Brain microvascular endothelial cell (primary cell): Measurements from ENCODE around the gene EPAS1.

ENCODE experiments used
- DNase-seq: peaks from one replicate; pipeline ENCODE4 v3.0.0-alpha.2; 2020
- H3K27ac ChIP-seq: fragments of 250-450 bp; sonication (Bioruptor Pico); 2 replicates; pipeline ENCODE4 v1.5.1; 2020; ENCODE audit warnings: mild to moderate bottlenecking, moderate library complexity
- H3K27me3 ChIP-seq: fragments of 250-450 bp; sonication (Bioruptor Pico); replicated peaks from 2 replicates; pipeline ENCODE4 v1.5.1; 2020; ENCODE audit warnings: mild to moderate bottlenecking
- H3K36me3 ChIP-seq: fragments of 250-450 bp; sonication (Bioruptor Pico); replicated peaks from 2 replicates; pipeline ENCODE4 v1.5.1; 2020; ENCODE audit warnings: mild to moderate bottlenecking
- H3K4me3 ChIP-seq: 2 replicates; pipeline ENCODE4 v1.5.1; 2011; ENCODE audit warnings: low read depth, mild to moderate bottlenecking, control low read depth, low read length, moderate library complexity
- in situ Hi-C: cut with HindIII; loops from 2 replicates; pipeline ENCODE4 v1.10.0; 2017; ENCODE audit warnings: low sequenced_read_pairs, low pct_ligation_motif_present
- TF ChIP-seq, protein P1 (sequence below): IDR thresholded peaks from 2 replicates; pipeline ENCODE4 v1.5.1; 2011; ENCODE audit warnings: low read depth, mild to moderate bottlenecking, moderate library complexity, low read length, control low read depth, inconsistent platforms; ENCODE audit errors: missing control alignments

Gene EPAS1

DNA sequence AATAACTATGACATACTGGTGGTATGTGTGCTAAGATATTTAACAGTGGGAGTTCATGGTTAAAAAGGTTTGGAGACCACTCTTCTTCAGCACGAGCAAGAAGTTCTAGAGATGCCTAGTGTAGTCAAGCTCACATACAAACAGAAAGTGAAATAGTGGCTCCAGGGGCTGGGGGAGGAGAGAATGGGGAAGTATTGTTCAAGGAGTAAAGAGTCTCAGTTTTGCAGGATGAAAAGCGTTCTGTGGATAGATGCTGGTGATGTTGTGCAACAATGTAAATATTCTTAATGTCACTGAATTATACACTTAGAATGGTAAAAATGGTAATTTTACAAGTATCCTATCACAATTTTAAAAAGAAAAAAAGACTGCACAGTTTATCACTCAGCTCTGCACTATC, 29.0 kb upstream of the EPAS1 start:
- H3K27ac ChIP-seq = no peak overlapping the region
- H3K27me3 ChIP-seq = no peaks in the 10 kb centered on the region
- DNase-seq = no peak
- in situ Hi-C loops = no loop called here
- TF ChIP-seq, protein P1, sequence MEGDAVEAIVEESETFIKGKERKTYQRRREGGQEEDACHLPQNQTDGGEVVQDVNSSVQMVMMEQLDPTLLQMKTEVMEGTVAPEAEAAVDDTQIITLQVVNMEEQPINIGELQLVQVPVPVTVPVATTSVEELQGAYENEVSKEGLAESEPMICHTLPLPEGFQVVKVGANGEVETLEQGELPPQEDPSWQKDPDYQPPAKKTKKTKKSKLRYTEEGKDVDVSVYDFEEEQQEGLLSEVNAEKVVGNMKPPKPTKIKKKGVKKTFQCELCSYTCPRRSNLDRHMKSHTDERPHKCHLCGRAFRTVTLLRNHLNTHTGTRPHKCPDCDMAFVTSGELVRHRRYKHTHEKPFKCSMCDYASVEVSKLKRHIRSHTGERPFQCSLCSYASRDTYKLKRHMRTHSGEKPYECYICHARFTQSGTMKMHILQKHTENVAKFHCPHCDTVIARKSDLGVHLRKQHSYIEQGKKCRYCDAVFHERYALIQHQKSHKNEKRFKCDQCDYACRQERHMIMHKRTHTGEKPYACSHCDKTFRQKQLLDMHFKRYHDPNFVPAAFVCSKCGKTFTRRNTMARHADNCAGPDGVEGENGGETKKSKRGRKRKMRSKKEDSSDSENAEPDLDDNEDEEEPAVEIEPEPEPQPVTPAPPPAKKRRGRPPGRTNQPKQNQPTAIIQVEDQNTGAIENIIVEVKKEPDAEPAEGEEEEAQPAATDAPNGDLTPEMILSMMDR = no peak
- H3K36me3 ChIP-seq = no peaks in the 10 kb centered on the region
- H3K4me3 ChIP-seq = no peak overlapping the region

DNA sequence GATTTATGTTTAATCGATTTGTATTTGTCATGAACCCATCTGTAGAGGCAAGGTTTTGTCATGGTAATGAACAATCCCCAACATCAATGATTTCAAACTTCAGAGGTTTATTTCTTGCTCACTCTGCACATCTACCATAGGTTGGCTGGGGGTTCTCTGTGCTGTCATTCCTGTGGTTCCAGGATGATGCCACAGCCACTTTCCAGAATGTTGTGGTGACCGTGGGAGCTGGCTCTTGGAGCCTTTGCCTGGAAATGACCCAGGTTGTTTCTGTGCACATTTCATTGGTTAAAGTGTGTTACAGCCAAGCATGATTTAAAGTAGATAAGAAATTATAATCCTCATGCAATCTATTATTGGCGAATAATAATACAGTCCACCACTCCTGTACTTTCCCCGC, 28.2 kb upstream of the EPAS1 start:
- Histone ChIP-seq H3K4me3 (no peak overlapping the region), H3K27me3 (no peaks in the 10 kb centered on the region), H3K27ac (peak overlapping the region; percentile 17), H3K36me3 (no peaks in the 10 kb centered on the region)
- TF ChIP-seq, protein P1 = no peak
- peak; percentile 68 for DNase-seq
- in situ Hi-C loops = no loop called here

DNA sequence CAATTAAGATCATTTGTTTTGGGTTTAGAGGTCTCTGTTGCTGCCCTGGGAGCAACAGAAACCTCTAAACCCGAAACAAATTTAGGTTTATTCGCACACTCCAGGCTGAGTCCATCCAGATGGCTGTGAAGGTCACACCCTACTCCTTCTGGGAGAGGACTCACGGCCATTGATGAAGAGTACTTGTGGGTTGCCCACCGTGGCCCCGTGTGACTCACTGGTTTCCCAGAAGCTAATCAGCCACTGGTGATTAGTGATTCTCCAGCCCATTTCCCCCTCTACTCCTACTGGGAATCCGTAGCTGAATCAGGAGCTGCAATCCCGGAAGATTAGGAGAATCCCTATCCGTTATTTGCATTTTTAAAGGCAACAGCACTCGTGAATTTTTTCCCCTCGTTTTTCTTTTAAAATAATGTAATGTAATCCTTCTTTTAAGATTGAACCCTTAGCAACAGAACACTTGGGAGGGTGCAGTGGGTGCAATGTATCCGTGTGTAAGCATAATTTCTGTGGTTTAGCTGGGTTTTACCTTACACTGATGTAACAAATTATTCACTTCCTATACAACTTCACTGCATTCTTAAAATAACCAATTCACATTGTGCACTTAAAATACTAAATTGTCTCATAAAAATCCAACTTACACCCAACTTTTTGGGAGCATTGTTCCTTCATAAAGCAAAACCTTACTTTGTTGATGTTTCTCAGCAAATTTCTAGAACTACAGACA, 27.5 kb upstream of the EPAS1 start:
- Histone ChIP-seq H3K27me3 (no peaks in the 10 kb centered on the region), H3K27ac (peak overlapping the region; percentile 58), H3K4me3 (no peak overlapping the region), H3K36me3 (no peaks in the 10 kb centered on the region)
- in situ Hi-C loops = no loop called here
- TF ChIP-seq, protein P1 = no peak
- peak; percentile 30 for DNase-seq

DNA sequence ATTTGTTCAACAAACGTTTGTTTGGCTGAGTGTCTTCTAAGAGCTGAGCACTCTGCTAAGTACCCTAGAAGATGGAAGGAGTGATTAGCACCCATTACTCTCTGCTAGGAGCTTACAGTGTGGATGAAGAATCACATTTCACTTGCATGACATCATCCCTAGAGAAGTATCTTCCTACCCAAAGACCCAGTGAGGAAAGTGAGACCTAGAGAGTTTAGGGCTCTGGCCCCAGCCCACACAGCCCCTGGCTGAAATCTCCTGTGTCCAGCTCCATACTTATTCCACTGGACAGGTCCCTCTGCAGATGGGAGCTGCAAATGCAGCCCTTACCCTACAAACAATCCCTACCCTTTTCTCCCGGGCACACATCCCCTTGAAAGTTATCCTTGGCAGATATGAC, 26.8 kb upstream of the EPAS1 start:
- peak overlapping the region; percentile 58 for H3K27ac ChIP-seq
- peak; percentile 22 for DNase-seq
- TF ChIP-seq, protein P1 = no peak
- no peaks in the 10 kb centered on the region for H3K36me3 ChIP-seq
- no peaks in the 10 kb centered on the region for H3K27me3 ChIP-seq
- in situ Hi-C loops = no loop called here
- no peak overlapping the region for H3K4me3 ChIP-seq

DNA sequence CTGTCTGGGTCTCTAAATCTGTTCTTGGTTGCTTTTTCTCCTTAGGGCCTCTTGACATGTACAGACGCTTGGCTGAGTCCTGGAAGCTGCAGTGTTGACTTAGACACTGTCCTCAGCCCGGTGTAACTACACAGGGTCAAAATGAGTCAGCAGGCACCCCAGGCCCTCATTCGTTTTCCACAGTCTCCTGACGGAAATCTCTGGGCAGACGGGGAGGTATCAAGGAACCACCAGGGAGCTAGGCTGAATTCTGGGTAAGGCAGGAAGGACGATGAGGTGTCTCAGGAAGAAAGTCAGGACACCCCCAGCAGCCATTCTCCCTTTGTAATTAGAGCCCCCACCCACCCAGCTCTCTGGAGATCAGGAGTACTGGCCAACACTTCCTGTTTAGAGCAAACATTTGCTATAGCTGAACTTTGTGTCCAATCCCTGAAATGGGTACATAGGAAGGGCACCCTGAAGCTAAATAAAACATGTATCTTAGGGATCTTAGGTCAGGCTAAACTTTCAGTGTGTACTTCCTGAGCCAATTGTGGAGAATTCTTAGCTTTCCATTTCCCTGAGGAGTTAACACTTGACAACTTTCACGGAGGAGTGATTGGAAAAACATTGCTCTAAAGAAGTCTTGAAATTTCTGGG, 23.9 kb upstream of the EPAS1 start:
- H3K27ac ChIP-seq = peak overlapping the region; percentile 57
- TF ChIP-seq, protein P1 = no peak
- in situ Hi-C loops = no loop called here
- no peaks in the 10 kb centered on the region for H3K36me3 ChIP-seq
- H3K4me3 ChIP-seq = no peak overlapping the region
- no peaks in the 10 kb centered on the region for H3K27me3 ChIP-seq
- DNase-seq = peak; percentile 76
